Measurements from ENCODE around the gene LRP1B. TPM values are rescaled to one million over a fixed set of nuclear protein-coding genes. Genes with fewer than 3 reads are reported as not detected.
A peak's percentile ranks its signal among the peaks of the same experiment; 100 is the strongest.

The LRP1B gene
- total and polyA plus RNA-seq, 5 donors from 2014 or later = not detected

DNA sequence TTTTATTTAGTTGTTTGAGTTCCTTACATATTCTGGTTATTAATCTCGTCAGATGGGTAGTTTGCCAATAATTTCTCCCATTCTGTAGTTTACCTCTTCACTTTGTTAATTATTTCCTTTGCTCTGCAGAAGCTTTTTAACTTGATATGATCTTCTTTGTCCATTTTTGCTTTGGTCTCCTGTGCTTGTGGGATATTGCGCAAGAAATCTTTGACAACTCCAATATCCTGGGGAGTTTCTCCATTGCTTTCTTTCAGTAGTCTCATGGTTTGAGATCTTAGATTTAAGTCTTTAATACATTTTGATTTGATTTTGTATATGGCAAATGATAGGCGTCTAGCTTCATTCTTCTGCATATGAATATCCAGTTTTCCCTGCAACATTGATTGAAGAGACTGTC, 389.2 kb downstream of the LRP1B start:
- no peak overlapping the region for H3K4me3 Mint-ChIP-seq
- no peaks in the 10 kb centered on the region for H3K27me3 Mint-ChIP-seq
- no peaks in the 10 kb centered on the region for H3K27me3 ChIP-seq (ENCODE audit: control insufficient read depth, insufficient read depth, low read length)
- ATAC-seq (ENCODE audit: low read depth in 2 of 2) (no peak), DNase-seq (no peak)
- no peaks in the 10 kb centered on the region for H3K36me3 ChIP-seq (ENCODE audit: control insufficient read depth, insufficient read depth, low read length)
- no peak overlapping the region for H3K27ac Mint-ChIP-seq
- peaks cover 0 to 18% (median 2%) of the 10 kb centered on the region in 7 donors for H3K9me3 Mint-ChIP-seq
- no peak overlapping the region for H3K27ac ChIP-seq (ENCODE audit: insufficient read depth, low read length, poor library complexity, severe bottlenecking)
- H3K4me1 ChIP-seq (ENCODE audit: control insufficient read depth, insufficient read depth, low read length, poor library complexity, severe bottlenecking) = no peaks in the 10 kb centered on the region
- H3K9me3 ChIP-seq (ENCODE audit: control insufficient read depth in 2 of 2, low read length in 2 of 2) = peaks cover 0 to 4% of the 10 kb centered on the region in 2 experiments
- no peaks in the 10 kb centered on the region for H3K36me3 Mint-ChIP-seq
- no peak overlapping the region for H3K4me3 ChIP-seq (ENCODE audit: low read depth, low read length)
- H3K4me1 Mint-ChIP-seq = no peaks in the 10 kb centered on the region

DNA sequence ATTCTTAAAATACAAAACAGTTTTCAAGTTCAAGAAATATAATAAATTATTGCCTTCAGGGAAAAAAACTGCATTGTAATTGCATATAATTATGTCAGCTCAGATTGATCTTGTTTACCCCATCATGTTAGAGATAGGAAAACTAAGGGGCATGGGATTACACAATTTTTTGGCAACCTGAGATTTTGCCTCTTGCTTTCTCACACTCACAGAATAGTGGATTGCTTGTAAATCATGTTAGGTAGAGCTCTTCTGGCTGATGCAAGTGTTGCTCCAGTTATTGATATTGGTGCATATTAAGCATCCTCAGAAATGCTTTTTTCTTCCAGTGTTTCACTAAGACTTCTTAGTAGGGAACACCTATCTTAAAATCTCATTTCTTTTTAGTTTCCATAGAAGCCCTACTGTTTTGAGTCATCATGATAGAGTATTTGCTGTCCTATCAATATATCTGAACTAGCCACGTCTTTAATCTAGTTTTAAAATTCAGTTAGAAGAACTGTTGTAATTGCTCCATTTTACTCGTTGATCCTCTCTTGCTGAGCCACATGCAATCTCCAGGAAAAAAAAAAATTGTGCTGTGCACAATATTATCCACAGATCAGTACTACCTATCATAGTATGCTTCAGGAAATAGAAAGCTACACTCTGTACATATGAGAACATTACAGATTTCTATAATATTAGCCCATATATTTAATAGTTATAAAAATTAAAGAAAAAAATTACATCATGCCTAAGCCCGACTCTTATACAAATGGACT, 393.1 kb downstream of the LRP1B start:
- H3K4me3 ChIP-seq (ENCODE audit: low read depth, low read length) = no peak overlapping the region
- H3K4me3 Mint-ChIP-seq = no peak overlapping the region
- peaks cover 4 to 23% (median 9%) of the 10 kb centered on the region in 7 donors for H3K9me3 Mint-ChIP-seq
- no peaks in the 10 kb centered on the region for H3K4me1 Mint-ChIP-seq
- ATAC-seq (ENCODE audit: low read depth in 2 of 2) (no peak), DNase-seq (no peak)
- H3K27ac Mint-ChIP-seq = peak overlapping the region in 1 of 3 donors; percentile 20
- H3K27me3 ChIP-seq (ENCODE audit: control insufficient read depth, insufficient read depth, low read length) = no peaks in the 10 kb centered on the region
- peaks cover 0 to 4% of the 10 kb centered on the region in 2 experiments for H3K9me3 ChIP-seq (ENCODE audit: control insufficient read depth in 2 of 2, low read length in 2 of 2)
- no peaks in the 10 kb centered on the region for H3K27me3 Mint-ChIP-seq
- H3K36me3 ChIP-seq (ENCODE audit: control insufficient read depth, insufficient read depth, low read length) = no peaks in the 10 kb centered on the region
- H3K36me3 Mint-ChIP-seq = no peaks in the 10 kb centered on the region
- H3K4me1 ChIP-seq (ENCODE audit: control insufficient read depth, insufficient read depth, low read length, poor library complexity, severe bottlenecking) = no peaks in the 10 kb centered on the region
- H3K27ac ChIP-seq (ENCODE audit: insufficient read depth, low read length, poor library complexity, severe bottlenecking) = no peak overlapping the region

GRCh38 chr2:141736466-141736865, 394.4 kb downstream of the LRP1B start:
- Histone ChIP-seq H3K27me3 (ENCODE audit: control insufficient read depth, insufficient read depth, low read length) (no peaks in the 10 kb centered on the region), H3K27ac (ENCODE audit: insufficient read depth, low read length, poor library complexity, severe bottlenecking) (no peak overlapping the region), H3K4me1 (ENCODE audit: control insufficient read depth, insufficient read depth, low read length, poor library complexity, severe bottlenecking) (no peaks in the 10 kb centered on the region), H3K9me3 (ENCODE audit: control insufficient read depth in 2 of 2, low read length in 2 of 2) (peaks cover 0 to 4% of the 10 kb centered on the region in 2 experiments), H3K4me3 (ENCODE audit: low read depth, low read length) (no peak overlapping the region), H3K36me3 (ENCODE audit: control insufficient read depth, insufficient read depth, low read length) (no peaks in the 10 kb centered on the region)
- H3K27me3 Mint-ChIP-seq = no peaks in the 10 kb centered on the region
- no peaks in the 10 kb centered on the region for H3K36me3 Mint-ChIP-seq
- H3K4me3 Mint-ChIP-seq = no peak overlapping the region
- H3K9me3 Mint-ChIP-seq = peaks cover 4 to 23% (median 11%) of the 10 kb centered on the region in 7 donors
- no peaks in the 10 kb centered on the region for H3K4me1 Mint-ChIP-seq
- ATAC-seq (ENCODE audit: low read depth in 2 of 2) (no peak), DNase-seq (no peak)
- no peak overlapping the region for H3K27ac Mint-ChIP-seq

DNA sequence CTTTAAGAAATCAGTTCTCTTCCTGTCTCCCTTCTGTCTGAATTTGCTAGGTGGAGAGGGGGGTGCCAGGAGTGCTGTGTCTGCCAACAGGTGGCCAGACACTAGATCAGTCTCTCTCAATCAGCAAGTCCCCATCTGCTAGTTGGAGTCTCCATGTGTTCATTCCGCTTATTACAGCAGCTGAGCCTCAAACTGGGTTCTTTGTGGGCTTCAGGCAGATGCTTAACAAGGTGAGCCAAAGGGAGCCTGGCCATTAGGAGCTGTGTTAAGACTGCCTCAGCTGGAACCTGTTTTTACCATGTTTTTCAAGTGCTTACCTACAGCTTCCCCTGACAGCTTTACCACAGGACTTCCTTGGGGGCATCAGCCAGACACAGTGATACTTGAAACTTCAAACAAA, 401.9 kb downstream of the LRP1B start:
- Mint-ChIP-seq H3K9me3 (peaks cover 3 to 38% (median 12%) of the 10 kb centered on the region in 7 donors), H3K27ac (no peak overlapping the region), H3K36me3 (no peaks in the 10 kb centered on the region), H3K27me3 (no peaks in the 10 kb centered on the region), H3K4me1 (no peaks in the 10 kb centered on the region), H3K4me3 (no peak overlapping the region)
- Histone ChIP-seq H3K36me3 (ENCODE audit: control insufficient read depth, insufficient read depth, low read length) (no peaks in the 10 kb centered on the region), H3K27ac (ENCODE audit: insufficient read depth, low read length, poor library complexity, severe bottlenecking) (no peak overlapping the region), H3K27me3 (ENCODE audit: control insufficient read depth, insufficient read depth, low read length) (no peaks in the 10 kb centered on the region), H3K9me3 (ENCODE audit: control insufficient read depth in 2 of 2, low read length in 2 of 2) (peaks cover 0 to 4% of the 10 kb centered on the region in 2 experiments), H3K4me3 (ENCODE audit: low read depth, low read length) (no peak overlapping the region), H3K4me1 (ENCODE audit: control insufficient read depth, insufficient read depth, low read length, poor library complexity, severe bottlenecking) (no peaks in the 10 kb centered on the region)
- ATAC-seq (ENCODE audit: low read depth in 2 of 2) = no peak
- no peak for DNase-seq

DNA sequence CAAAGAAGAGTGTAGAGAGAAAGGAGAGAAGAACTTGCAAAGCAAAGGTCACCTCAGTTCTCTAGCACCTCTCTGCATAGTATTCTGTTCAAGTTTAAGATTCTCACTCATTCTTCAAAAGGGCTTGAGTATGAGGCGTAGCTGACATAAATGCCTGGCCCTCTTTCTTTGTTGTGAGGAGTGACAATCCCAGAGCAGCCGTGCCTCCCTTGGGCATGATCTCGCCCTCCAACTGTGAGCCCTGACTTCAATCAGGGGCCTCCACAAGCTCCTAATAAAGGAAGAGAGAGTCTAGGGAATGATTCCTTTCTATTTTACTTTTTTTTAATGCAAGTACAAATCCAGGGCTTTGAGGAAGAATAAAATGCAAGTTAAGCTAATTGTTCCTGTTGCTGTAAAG, 402.7 kb downstream of the LRP1B start:
- no peak overlapping the region for H3K4me3 Mint-ChIP-seq
- Histone ChIP-seq H3K4me1 (ENCODE audit: control insufficient read depth, insufficient read depth, low read length, poor library complexity, severe bottlenecking) (no peaks in the 10 kb centered on the region), H3K27ac (ENCODE audit: insufficient read depth, low read length, poor library complexity, severe bottlenecking) (no peak overlapping the region), H3K9me3 (ENCODE audit: control insufficient read depth in 2 of 2, low read length in 2 of 2) (peaks cover 0 to 4% of the 10 kb centered on the region in 2 experiments), H3K4me3 (ENCODE audit: low read depth, low read length) (no peak overlapping the region), H3K27me3 (ENCODE audit: control insufficient read depth, insufficient read depth, low read length) (no peaks in the 10 kb centered on the region), H3K36me3 (ENCODE audit: control insufficient read depth, insufficient read depth, low read length) (no peaks in the 10 kb centered on the region)
- no peak overlapping the region for H3K27ac Mint-ChIP-seq
- H3K27me3 Mint-ChIP-seq = no peaks in the 10 kb centered on the region
- ATAC-seq (ENCODE audit: low read depth in 2 of 2) = no peak
- H3K9me3 Mint-ChIP-seq = peaks cover 2 to 38% (median 6%) of the 10 kb centered on the region in 7 donors
- no peaks in the 10 kb centered on the region for H3K4me1 Mint-ChIP-seq
- DNase-seq = no peak
- no peaks in the 10 kb centered on the region for H3K36me3 Mint-ChIP-seq

DNA sequence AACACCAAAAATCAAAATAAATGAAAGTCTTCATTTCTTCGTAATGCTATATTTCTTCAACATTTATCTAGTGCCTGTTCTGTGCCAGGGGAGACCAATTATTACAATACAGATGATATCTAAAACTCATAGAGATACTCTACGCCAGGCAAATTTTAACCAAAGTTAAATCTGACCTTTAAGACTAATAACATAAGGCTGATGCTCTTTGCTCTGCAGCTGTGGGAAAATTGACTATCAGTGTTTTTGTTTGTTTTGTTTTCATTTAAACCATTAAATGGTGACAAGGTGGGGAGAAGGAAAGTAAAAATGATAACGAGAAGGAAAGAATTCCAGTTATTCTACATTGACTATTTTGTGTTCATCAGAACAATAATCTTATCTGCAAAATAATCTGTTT, 406.4 kb downstream of the LRP1B start:
- H3K27me3 ChIP-seq (ENCODE audit: control insufficient read depth, insufficient read depth, low read length) = no peaks in the 10 kb centered on the region
- Mint-ChIP-seq H3K4me3 (no peak overlapping the region), H3K36me3 (no peaks in the 10 kb centered on the region), H3K27ac (no peak overlapping the region), H3K9me3 (peaks cover 0 to 42% (median 7%) of the 10 kb centered on the region in 7 donors), H3K27me3 (no peaks in the 10 kb centered on the region), H3K4me1 (no peaks in the 10 kb centered on the region)
- H3K36me3 ChIP-seq (ENCODE audit: control insufficient read depth, insufficient read depth, low read length) = no peaks in the 10 kb centered on the region
- no peak for DNase-seq
- peaks cover 0 to 4% of the 10 kb centered on the region in 2 experiments for H3K9me3 ChIP-seq (ENCODE audit: control insufficient read depth in 2 of 2, low read length in 2 of 2)
- no peaks in the 10 kb centered on the region for H3K4me1 ChIP-seq (ENCODE audit: control insufficient read depth, insufficient read depth, low read length, poor library complexity, severe bottlenecking)
- ATAC-seq (ENCODE audit: low read depth in 2 of 2) = no peak
- H3K27ac ChIP-seq (ENCODE audit: insufficient read depth, low read length, poor library complexity, severe bottlenecking) = no peak overlapping the region
- H3K4me3 ChIP-seq (ENCODE audit: low read depth, low read length) = no peak overlapping the region

DNA sequence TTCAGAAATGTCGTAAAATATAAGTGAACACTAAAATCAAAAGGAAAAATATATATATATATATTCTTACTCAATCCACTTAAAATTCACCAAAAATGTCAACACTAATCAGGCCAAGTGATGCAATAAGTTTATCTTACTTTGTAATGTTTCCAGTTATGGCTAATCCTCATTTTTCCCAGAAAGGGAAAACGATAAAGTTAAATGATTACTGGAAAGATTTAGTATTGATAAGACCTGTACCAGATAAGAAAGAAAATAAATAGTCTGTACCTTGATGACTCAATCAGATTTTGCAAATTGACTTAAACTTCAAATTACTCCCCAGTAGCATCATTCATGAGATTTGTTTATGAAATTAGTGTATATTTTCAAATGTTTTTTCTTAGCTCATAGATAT, 407.0 kb downstream of the LRP1B start:
- no peaks in the 10 kb centered on the region for H3K36me3 ChIP-seq (ENCODE audit: control insufficient read depth, insufficient read depth, low read length)
- Mint-ChIP-seq H3K36me3 (no peaks in the 10 kb centered on the region), H3K27me3 (no peaks in the 10 kb centered on the region), H3K9me3 (peaks cover 0 to 41% (median 6%) of the 10 kb centered on the region in 7 donors), H3K27ac (no peak overlapping the region), H3K4me3 (no peak overlapping the region), H3K4me1 (no peaks in the 10 kb centered on the region)
- ATAC-seq (ENCODE audit: low read depth in 2 of 2) = no peak
- H3K27me3 ChIP-seq (ENCODE audit: control insufficient read depth, insufficient read depth, low read length) = no peaks in the 10 kb centered on the region
- peaks cover 0 to 2% of the 10 kb centered on the region in 2 experiments for H3K9me3 ChIP-seq (ENCODE audit: control insufficient read depth in 2 of 2, low read length in 2 of 2)
- no peak overlapping the region for H3K4me3 ChIP-seq (ENCODE audit: low read depth, low read length)
- no peaks in the 10 kb centered on the region for H3K4me1 ChIP-seq (ENCODE audit: control insufficient read depth, insufficient read depth, low read length, poor library complexity, severe bottlenecking)
- H3K27ac ChIP-seq (ENCODE audit: insufficient read depth, low read length, poor library complexity, severe bottlenecking) = no peak overlapping the region
- DNase-seq = no peak

DNA sequence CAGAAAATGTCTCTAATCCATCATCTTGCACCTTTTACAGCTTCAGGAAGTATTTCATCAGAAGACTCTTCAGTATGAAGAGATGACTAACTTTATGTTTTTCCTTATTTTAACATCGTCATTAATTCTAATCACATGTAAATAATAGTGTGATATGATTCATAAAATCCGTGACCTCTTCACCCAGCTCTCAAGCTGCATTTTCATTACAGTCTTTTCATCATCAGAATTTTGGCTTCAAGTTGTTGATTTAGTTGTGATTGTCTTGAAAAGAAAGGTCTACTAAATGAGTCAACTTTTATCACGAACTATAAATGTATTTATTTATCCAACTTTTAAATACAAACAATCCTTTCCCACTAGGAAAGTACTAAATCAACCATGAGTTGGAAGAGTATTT, 410.3 kb downstream of the LRP1B start:
- Mint-ChIP-seq H3K27ac (no peak overlapping the region), H3K4me3 (no peak overlapping the region), H3K9me3 (peaks cover 0 to 36% (median 6%) of the 10 kb centered on the region in 7 donors), H3K4me1 (no peaks in the 10 kb centered on the region), H3K27me3 (no peaks in the 10 kb centered on the region), H3K36me3 (no peaks in the 10 kb centered on the region)
- Histone ChIP-seq H3K4me3 (ENCODE audit: low read depth, low read length) (no peak overlapping the region), H3K4me1 (ENCODE audit: control insufficient read depth, insufficient read depth, low read length, poor library complexity, severe bottlenecking) (no peaks in the 10 kb centered on the region), H3K27ac (ENCODE audit: insufficient read depth, low read length, poor library complexity, severe bottlenecking) (no peak overlapping the region), H3K27me3 (ENCODE audit: control insufficient read depth, insufficient read depth, low read length) (no peaks in the 10 kb centered on the region), H3K36me3 (ENCODE audit: control insufficient read depth, insufficient read depth, low read length) (no peaks in the 10 kb centered on the region), H3K9me3 (ENCODE audit: control insufficient read depth in 2 of 2, low read length in 2 of 2) (no peaks in the 10 kb centered on the region)
- ATAC-seq (ENCODE audit: low read depth in 2 of 2) (no peak), DNase-seq (no peak)

Measured in CD4-positive, CD25-positive, alpha-beta regulatory T cell (primary cell).